Measurements from ENCODE around the gene RPL18A.

RPL18A gene

GRCh38 chr19:17902701-17903100 lies 43.0 kb downstream of the RPL18A start:
- H3K4me3 ChIP-seq (ENCODE audit: low read depth, low read length) = no peak overlapping the region
- H3K36me3 ChIP-seq (replicated peaks) = no peaks in the 10 kb centered on the region
- DNase-seq = peak; percentile 18
- no peak overlapping the region for H3K27ac ChIP-seq
- in situ Hi-C loops (cut with HindIII; ENCODE audit: low pct_ligation_motif_present, low sequenced_read_pairs) = no loop called here
- H3K27me3 ChIP-seq (replicated peaks) = no peaks in the 10 kb centered on the region
- no peak for TF ChIP-seq CTCF (IDR thresholded peaks at IDR 0.05; ENCODE audit: low read depth, low read length, missing control alignments)

- Histone ChIP-seq H3K36me3 (replicated peaks) (no peaks in the 10 kb centered on the region), H3K4me3 (ENCODE audit: low read depth, low read length) (no peak overlapping the region), H3K27me3 (replicated peaks) (no peaks in the 10 kb centered on the region), H3K27ac (no peak overlapping the region)
- in situ Hi-C loops (cut with HindIII; ENCODE audit: low pct_ligation_motif_present, low sequenced_read_pairs) = no loop called here
- DNase-seq = no peak
- no peak for TF ChIP-seq CTCF (IDR thresholded peaks at IDR 0.05; ENCODE audit: low read depth, low read length, missing control alignments)
Measured at GRCh38 chr19:17908244-17908643, 48.5 kb downstream of the RPL18A start.

GRCh38 chr19:17909003-17909732 lies 49.5 kb downstream of the RPL18A start:
- no peak for TF ChIP-seq CTCF (IDR thresholded peaks at IDR 0.05; ENCODE audit: low read depth, low read length, missing control alignments)
- Histone ChIP-seq H3K27me3 (replicated peaks) (no peaks in the 10 kb centered on the region), H3K4me3 (ENCODE audit: low read depth, low read length) (no peak overlapping the region), H3K36me3 (replicated peaks) (no peaks in the 10 kb centered on the region), H3K27ac (no peak overlapping the region)
- in situ Hi-C loops (cut with HindIII; ENCODE audit: low pct_ligation_motif_present, low sequenced_read_pairs) = no loop called here
- DNase-seq = no peak

GRCh38 chr19:17910791-17911360 lies 51.2 kb downstream of the RPL18A start:
- H3K27me3 ChIP-seq (replicated peaks) = no peaks in the 10 kb centered on the region
- no peak for TF ChIP-seq CTCF (IDR thresholded peaks at IDR 0.05; ENCODE audit: low read depth, low read length, missing control alignments)
- in situ Hi-C loops (cut with HindIII; ENCODE audit: low pct_ligation_motif_present, low sequenced_read_pairs) = no loop called here
- H3K27ac ChIP-seq = no peak overlapping the region
- DNase-seq = no peak
- no peak overlapping the region for H3K4me3 ChIP-seq (ENCODE audit: low read depth, low read length)
- H3K36me3 ChIP-seq (replicated peaks) = no peaks in the 10 kb centered on the region

Data from brain microvascular endothelial cell (primary cell).